ENCODE data around the gene TEKT3.

TEKT3 gene

GRCh38 chr17:15350777-15351477 lies 9.5 kb upstream of the TEKT3 start:
- DNase-seq (ENCODE audit: low read depth), result no peak

GRCh38 chr17:15349119-15349518 lies 7.7 kb upstream of the TEKT3 start:
- no peak for DNase-seq (ENCODE audit: low read depth)

GRCh38 chr17:15348021-15348420 lies 6.6 kb upstream of the TEKT3 start:
- no peak for DNase-seq (ENCODE audit: low read depth)

- DNase-seq (ENCODE audit: low read depth), result no peak
Measured at GRCh38 chr17:15346066-15346595, 4.7 kb upstream of the TEKT3 start.

DNA sequence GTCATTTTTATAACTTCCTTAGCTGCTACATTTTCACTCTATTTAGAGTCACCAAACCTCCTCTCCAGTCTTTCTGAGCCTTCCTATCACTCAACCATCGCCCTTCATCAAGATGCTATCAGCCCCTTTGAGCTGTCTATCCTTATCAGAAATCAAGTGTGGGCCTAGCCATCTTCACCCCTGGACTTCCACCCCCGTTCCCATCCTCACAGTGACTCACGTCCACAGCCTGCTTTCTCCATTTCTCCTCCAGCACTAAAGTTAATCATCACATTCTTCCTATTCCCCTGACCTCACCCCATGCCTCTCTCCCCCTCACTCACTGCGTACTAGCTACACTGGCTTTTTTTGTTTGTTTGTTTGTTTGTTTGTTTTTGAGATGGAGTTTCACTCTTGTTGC lies 2.4 kb upstream of the TEKT3 start:
- DNase-seq (ENCODE audit: low read depth), result no peak

- DNase-seq (ENCODE audit: low read depth), result no peak
Measured at GRCh38 chr17:15342460-15342859, 1.1 kb upstream of the TEKT3 start.

GRCh38 chr17:15341966-15342365 lies 569 bp upstream of the TEKT3 start:
- no peak for DNase-seq (ENCODE audit: low read depth)

DNA sequence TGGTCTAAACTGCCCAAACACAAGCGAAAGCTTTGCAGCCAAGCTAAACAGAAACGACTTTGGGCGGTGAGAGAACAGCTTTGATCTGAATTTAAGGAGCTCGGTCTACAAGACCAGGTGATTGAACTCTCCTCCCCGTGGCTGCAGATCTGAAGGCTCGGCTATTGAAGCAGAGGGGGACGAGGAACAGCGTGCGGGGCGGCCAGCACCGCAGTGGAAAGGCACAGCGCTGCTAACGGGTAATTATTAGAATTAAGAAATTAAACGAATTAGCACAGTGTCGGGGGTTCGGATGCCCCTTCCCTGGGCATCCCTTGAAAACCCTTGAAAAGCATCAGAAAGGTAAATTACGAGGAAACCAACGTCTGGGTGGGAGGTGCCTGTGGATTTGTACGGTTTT lies 431 bp downstream of the TEKT3 start:
- DNase-seq (ENCODE audit: low read depth), result no peak

GRCh38 chr17:15335446-15335845 lies 6.0 kb downstream of the TEKT3 start:
- DNase-seq (ENCODE audit: low read depth), result no peak

- no peak for DNase-seq (ENCODE audit: low read depth)
Measured at GRCh38 chr17:15334266-15334665, 7.1 kb downstream of the TEKT3 start.

DNA sequence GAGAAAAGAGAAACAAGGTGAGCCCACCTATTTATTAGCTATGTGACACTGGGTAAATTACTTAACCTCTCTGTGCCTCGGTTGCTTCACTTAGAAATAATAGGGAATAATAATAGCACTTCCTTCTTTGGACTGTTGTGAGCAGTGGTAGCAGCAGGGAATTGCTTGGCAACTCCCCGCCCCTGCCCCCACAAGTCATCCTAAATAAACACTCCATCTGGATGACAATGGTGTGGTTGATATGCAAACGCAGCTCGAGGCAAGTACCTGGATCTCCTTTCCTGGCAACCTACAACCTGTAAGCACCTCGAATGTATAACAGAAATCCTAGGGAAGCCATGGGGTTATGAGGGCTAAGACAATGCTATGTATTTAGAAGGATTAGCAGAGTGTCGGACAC lies 9.1 kb downstream of the TEKT3 start:
- no peak for DNase-seq (ENCODE audit: low read depth)

DNA sequence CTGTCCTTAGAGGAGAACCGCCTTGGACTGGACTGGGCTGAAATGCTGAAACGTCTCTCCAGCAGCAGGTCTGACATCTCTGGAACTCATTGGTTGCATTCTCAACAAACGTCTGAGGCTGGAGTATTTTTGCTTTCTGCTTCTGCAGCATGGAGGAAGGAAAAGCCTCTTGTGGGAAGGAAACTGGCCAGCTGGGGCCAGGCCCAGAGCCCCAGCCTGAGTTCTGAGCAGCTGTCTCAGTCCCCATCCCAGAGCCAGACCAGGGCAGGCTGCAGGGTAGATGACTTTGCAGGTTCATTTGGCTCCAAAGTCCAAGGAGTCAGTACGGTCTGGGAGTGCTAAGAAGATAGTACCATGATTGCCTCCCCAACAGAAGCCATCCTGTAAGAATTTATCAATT lies 18.3 kb downstream of the TEKT3 start:
- DNase-seq (ENCODE audit: low read depth), result no peak

DNA sequence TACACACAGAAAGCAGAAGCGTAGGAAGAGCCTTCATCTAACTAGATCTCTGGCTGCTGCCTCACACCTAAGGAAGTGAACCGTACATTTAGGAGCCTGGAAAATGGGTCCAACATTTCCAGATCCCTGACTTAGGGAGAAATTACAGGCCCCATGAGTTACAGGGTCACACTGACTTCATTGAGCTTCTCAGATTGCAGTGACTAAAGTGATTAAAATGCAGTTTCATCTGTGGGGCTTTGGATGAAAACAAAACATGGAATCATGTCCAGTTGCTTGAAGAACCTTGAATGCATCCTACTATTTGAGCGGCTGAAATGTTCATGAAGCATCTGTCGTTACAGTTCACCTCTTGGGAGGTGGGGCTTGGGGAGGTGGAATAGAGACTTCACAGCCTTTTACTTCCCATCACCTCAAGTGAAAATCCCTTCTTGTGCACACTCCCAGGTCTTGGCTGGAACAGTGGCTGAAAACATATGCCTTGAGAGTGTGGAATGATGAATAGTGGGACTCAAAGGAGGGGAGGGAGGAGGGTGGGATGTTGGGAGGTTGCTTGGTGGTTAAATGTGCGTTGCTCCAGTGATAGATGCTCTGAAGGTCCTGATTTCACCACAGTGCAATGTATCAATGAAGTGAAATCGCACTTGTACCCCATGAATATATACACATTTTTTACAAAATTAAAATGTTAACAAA lies 19.7 kb downstream of the TEKT3 start:
- no peak for DNase-seq (ENCODE audit: low read depth)

DNA sequence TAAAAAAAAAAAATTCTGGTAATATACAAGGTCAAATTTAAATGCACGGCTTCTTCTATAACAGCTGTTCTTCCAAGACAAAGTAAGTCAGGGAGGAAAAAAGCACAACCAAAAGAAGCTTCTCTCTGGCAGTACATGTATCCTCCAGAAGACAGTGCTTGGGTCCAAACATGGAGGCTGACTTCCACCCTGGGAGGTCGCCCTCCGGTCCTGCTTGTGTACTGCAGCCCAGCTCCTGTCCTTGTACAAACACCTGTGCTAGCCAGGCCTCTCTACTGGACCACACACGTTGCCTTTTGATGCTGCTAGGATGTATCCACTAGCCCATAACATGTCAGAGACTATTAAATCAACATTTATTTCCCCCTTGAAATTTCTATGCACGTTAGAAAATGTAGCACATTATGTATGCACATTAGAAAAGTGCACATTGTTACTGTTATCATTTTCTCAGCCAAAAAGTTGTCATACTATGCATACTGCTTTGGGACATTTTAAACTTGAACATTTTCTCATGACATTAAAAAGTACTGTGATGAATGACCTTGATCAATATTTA lies 21.9 kb downstream of the TEKT3 start:
- no peak for DNase-seq (ENCODE audit: low read depth)

GRCh38 chr17:15311996-15312395 lies 29.4 kb downstream of the TEKT3 start:
- DNase-seq (ENCODE audit: low read depth), result no peak

- DNase-seq (ENCODE audit: low read depth), result no peak
Measured at GRCh38 chr17:15309793-15310192, 31.6 kb downstream of the TEKT3 start.

- DNase-seq (ENCODE audit: low read depth), result no peak
Measured at GRCh38 chr17:15309236-15309635, 32.2 kb downstream of the TEKT3 start.

DNA sequence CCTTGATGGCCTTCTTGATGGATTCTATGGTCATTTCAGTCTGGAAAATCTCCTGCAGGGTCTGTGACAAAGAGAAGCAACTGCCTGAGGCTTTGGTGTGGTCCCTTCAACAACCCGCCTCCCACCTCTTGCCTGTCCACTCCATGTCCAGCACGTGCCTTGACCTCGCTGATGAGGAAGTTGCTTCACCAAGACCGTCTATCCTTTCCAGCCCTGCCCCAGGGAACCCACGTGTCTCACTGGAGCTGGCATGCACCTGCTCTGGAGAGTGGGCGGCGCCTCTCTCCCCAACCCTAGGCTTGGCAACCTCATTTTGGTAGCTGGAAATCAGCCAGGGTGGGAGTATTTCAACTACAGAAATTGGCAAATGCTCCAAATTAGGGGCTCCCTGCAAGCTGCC lies 32.6 kb downstream of the TEKT3 start:
- DNase-seq (ENCODE audit: low read depth), result no peak

DNA sequence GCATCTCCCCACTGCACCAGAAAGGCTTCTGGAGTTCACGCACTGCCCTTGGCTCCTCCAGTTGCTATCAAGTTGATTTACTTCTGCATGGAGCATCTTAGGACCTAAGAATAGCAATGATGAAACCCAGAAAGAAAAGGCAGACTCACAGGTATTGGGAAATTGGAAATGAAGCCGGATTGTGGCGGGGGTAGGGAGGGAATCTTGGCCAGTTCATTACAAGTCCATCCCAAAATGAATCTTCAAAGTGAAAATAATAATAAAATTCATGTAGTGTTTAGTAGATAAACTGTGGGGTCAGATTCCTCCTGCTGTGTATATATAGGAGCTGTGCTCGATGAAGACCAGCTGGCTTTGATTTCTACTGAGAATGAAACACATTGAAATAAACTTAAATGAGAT lies 33.7 kb downstream of the TEKT3 start:
- no peak for DNase-seq (ENCODE audit: low read depth)

GRCh38 chr17:15303851-15304250 lies 37.5 kb downstream of the TEKT3 start:
- DNase-seq (ENCODE audit: low read depth), result no peak

DNA sequence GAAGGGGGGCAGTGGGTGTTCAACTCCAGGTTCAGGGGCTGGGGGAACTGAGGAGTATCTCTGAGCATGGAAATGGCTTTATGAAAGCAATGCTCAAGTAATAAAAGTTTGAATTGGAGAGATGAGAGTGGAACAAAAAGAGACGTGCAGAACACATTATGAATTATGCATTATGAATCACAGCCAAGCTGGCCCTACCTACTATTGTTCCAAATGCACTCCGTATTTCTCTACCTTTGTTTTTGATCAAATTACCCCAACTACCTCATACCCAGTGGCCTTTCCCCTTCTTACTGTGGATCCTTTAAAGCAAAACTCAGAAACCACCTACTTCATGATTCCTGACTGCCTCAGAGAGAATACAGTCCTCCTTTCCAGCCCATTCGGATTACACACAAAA lies 38.1 kb downstream of the TEKT3 start:
- DNase-seq (ENCODE audit: low read depth), result no peak

DNA sequence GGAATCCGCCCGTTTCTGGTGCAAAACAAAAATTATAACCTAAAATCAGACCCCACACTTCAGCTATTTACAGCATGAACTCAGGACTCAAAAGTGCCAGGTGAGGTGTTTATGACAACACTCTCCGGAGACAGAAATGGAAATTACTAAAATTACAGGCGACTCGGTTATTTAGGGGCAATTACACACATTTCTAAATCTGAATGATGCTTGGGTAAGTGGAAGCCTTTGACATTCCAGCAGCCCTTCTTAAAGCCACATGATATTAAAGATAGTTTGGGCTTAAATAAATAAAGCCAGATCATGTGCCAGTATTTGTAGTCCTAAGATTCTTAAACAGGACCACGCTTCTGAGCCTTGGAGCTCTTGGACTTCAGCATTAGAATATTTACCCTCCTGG lies 39.6 kb downstream of the TEKT3 start:
- DNase-seq (ENCODE audit: low read depth), result no peak

DNA sequence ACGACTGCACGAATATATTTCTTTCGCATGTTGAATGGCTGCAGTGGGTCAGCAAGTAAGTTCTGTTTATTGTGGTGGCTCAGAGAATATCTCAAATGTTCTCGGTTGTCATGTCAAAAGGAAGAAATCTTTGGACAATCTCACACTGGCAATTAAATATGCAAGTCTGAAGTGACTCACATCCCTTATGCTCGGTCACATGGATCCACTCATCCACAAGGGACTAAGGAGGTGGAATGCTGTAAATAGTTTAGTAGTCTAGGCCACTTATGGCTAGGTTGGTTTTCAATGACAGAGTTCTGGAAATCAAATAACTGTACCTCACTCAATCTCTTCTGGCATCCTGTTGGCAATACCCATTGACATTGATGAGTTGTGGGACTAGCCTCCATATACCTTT lies 43.2 kb downstream of the TEKT3 start:
- no peak for DNase-seq (ENCODE audit: low read depth)

Data from T-helper 22 cell (primary cell).